Measurements from ENCODE around the gene OXSR1. TPM values are rescaled to one million over a fixed set of nuclear protein-coding genes. Genes with fewer than 3 reads are reported as not detected.
A peak's percentile ranks its signal among the peaks of the same experiment; 100 is the strongest.

Gene OXSR1
- total and polyA plus RNA-seq, 2 of the 13 experiments (the other 11 are each of a cell fraction or from before 2014, with no cell fraction given) = 27.4 to 32.6 TPM

DNA sequence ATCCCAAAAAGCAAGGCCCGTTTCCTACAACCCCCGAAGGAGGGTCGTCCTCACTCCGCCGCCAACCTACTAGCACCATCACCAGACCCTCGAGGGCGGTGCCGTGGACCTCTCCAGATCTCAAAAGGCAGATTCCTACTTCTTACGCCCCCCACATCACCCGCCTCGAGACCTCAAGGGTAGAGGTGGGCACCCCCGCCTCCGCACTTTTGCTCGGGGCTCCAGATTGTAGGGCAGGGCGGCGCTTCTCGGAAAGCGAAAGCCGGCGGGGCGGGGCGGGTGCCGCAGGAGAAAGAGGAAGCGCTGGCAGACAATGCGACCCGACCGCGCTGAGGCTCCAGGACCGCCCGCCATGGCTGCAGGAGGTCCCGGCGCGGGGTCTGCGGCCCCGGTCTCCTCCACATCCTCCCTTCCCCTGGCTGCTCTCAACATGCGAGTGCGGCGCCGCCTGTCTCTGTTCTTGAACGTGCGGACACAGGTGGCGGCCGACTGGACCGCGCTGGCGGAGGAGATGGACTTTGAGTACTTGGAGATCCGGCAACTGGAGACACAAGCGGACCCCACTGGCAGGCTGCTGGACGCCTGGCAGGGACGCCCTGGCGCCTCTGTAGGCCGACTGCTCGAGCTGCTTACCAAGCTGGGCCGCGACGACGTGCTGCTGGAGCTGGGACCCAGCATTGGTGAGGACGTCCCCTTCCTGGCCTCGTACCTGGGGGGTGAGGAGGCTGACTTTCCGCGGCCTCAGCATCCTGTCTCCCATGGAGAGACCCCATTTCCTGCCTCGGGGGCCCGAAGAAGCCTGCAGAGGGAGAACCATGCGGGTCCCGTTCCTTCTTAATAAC, 26.8 kb upstream of the OXSR1 start, which contains the start of gene MYD88 (continued):
- TF ChIP-seq MXD3 (CRISPR knock-in tag; IDR thresholded peaks at IDR 0.05) (no peak; the same call in 1 of the 2 replicates), HNF4G (IDR thresholded peaks at IDR 0.05; ENCODE audit: borderline replicate concordance, low read depth, low read length) (peak; percentile 50; the same call in 1 of the 2 replicates), HNF4G (CRISPR knock-in tag; IDR thresholded peaks at IDR 0.05; ENCODE audit: borderline replicate concordance, low read depth) (no peak; the same call in 1 of the 2 replicates), ZNF33A (CRISPR knock-in tag; IDR thresholded peaks at IDR 0.05; ENCODE audit: borderline replicate concordance) (no peak), ZNF775 (CRISPR knock-in tag; IDR thresholded peaks at IDR 0.05; ENCODE audit: borderline replicate concordance) (no peak), GLI4 (CRISPR knock-in tag; IDR thresholded peaks at IDR 0.05; ENCODE audit: borderline replicate concordance) (no peak), ZNF446 (CRISPR knock-in tag; IDR thresholded peaks at IDR 0.05) (no peak), KLF13 (CRISPR knock-in tag; IDR thresholded peaks at IDR 0.05) (no peak), ZNF572 (CRISPR knock-in tag; IDR thresholded peaks at IDR 0.05) (no peak; the same call in 1 of the 2 replicates), PLSCR1 (CRISPR knock-in tag; IDR thresholded peaks at IDR 0.05; ENCODE audit: borderline replicate concordance) (no peak), ZFP62 (CRISPR knock-in tag; IDR thresholded peaks at IDR 0.05) (no peak), ATF7-NPFF (CRISPR knock-in tag; IDR thresholded peaks at IDR 0.05; ENCODE audit: low read depth) (peak; percentile 93), HMGXB3 (CRISPR knock-in tag; IDR thresholded peaks at IDR 0.05; ENCODE audit: borderline replicate concordance) (no peak), PITX1 (CRISPR knock-in tag; IDR thresholded peaks at IDR 0.05) (peak; percentile 62; the same call in 1 of the 2 replicates), HOXA3 (CRISPR knock-in tag; IDR thresholded peaks at IDR 0.05) (0 out of 2 replicates have a peak, but pooled peaks have one; percentile 11), PAF1 (CRISPR knock-in tag; IDR thresholded peaks at IDR 0.05) (no peak), ZNF280D (CRISPR knock-in tag; IDR thresholded peaks at IDR 0.05) (no peak), ZNF280B (CRISPR knock-in tag; IDR thresholded peaks at IDR 0.05; ENCODE audit: borderline replicate concordance) (peak; percentile 90; the same call in 1 of the 2 replicates)
